NCI-H1436 treated with DMSO at 0.1 percent for 48 hours (cell line): Measurements from ENCODE around the gene KRTAP4-5.
"Not testable (repeated sequence)": the region's sequence is repeated elsewhere in the genome, so short reads cannot be mapped to it uniquely, and the experiment has no call there.

Experiments
- DNase-seq: peaks from one replicate; lab custom pipeline; 2025; lab: John Stamatoyannopoulos, UW

The KRTAP4-5 gene

GRCh38 chr17:41108728-41109386, 40.8 kb downstream of the KRTAP4-5 start:
- not testable (repeated sequence) for DNase-seq

- no peak for DNase-seq
Observed at GRCh38 chr17:41107941-41108450, 41.6 kb downstream of the KRTAP4-5 start.

- not testable (repeated sequence) for DNase-seq
Observed at GRCh38 chr17:41105347-41105746, 44.3 kb downstream of the KRTAP4-5 start, which contains the start of gene KRTAP4-9. KRTAP4-9 (plus strand) TSS chr17:41105389; CDS start chr17:41105389, 0 bp downstream.

GRCh38 chr17:41104386-41105038, 45.1 kb downstream of the KRTAP4-5 start:
- not testable (repeated sequence) for DNase-seq

- no peak for DNase-seq
Observed at GRCh38 chr17:41103896-41104295, 45.7 kb downstream of the KRTAP4-5 start.

- no peak for DNase-seq
Observed at GRCh38 chr17:41101586-41102259, 47.9 kb downstream of the KRTAP4-5 start, which contains the start of gene KRTAP4-16. KRTAP4-16 (minus strand) TSS chr17:41102209; CDS start chr17:41102209, 0 bp downstream.

- DNase-seq, result not testable (repeated sequence)
Observed at GRCh38 chr17:41099682-41100480, 49.7 kb downstream of the KRTAP4-5 start.
